Measurements from ENCODE around the gene SLC35A4.
"Not testable (repeated sequence)": the region's sequence is repeated elsewhere in the genome, so short reads cannot be mapped to it uniquely, and the experiment has no call there.

GRCh38 chr5:140603446-140603698, 38.7 kb downstream of the SLC35A4 start:
- not testable (repeated sequence) for TF ChIP-seq EZH2 (IDR thresholded peaks at IDR 0.05; ENCODE audit: insufficient read depth, low read length); CTCF (IDR thresholded peaks at IDR 0.05; ENCODE audit: insufficient read depth, low read depth, low read length)

Measured in astrocyte (in vitro differentiated cells and primary cell).